Stimulated activated effector memory CD8-positive, alpha-beta T cell treated with anti-CD3 and anti-CD28 coated beads, Interleukin-12 subunit alpha, Interleukin-12 subunit beta, amount 100 ng/mL, for 72 hours (primary cell): ENCODE results near the gene STEAP3.

Experiments used
- ATAC-seq: fragments of 150-1000 bp; cut with Tn5 transposase; 2 replicates; pipeline ENCODE4 v1.10.0; 2021
- DNase-seq, 2 donors: peaks; one replicate each; pipeline ENCODE4 v3.0.0; 2021 to 2022; ENCODE audit warnings: low spot score in 2 of 2
- H3K27ac Mint-ChIP-seq: one replicate; pipeline ENCODE4 v1.8.0; 2022; ENCODE audit warnings: mild to moderate bottlenecking, mixed read lengths
- H3K36me3 Mint-ChIP-seq: one replicate; pipeline ENCODE4 v1.8.0; 2022; ENCODE audit warnings: mild to moderate bottlenecking, mixed read lengths
- H3K4me1 Mint-ChIP-seq: one replicate; pipeline ENCODE4 v1.8.0; 2022; ENCODE audit warnings: mixed read lengths
- H3K4me3 Mint-ChIP-seq: one replicate; pipeline ENCODE4 v1.8.0; 2022; ENCODE audit warnings: mild to moderate bottlenecking, mixed read lengths
- H3K9me3 Mint-ChIP-seq: one replicate; pipeline ENCODE4 v1.8.0; 2022; ENCODE audit warnings: mixed read lengths

Gene STEAP3

DNA sequence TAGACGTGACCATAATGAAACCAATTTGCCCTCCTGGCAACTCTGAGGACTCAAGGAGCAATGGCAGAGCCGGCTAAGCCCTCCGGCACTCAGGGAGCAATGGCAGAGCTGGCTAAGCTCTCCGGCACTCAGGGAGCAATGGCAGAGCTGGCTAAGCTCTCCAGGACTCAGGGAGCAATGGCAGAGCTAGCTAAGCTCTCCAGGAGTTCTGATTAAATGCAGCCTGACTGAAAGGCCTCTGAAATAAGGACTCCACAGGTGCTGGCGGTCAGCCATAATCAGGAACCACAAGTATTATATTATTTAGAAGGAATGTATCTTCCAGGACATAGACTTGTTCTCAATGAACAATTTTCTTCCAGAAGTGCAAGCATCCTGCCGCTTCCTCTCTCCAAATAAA lies 77.8 kb downstream of the STEAP3 start:
- Mint-ChIP-seq H3K36me3 (no peaks in the 10 kb centered on the region), H3K9me3 (no peaks in the 10 kb centered on the region), H3K4me1 (peaks cover 5% of the 10 kb centered on the region), H3K27ac (no peak overlapping the region), H3K4me3 (no peak overlapping the region)
- no peak for ATAC-seq
- DNase-seq, result no peak

DNA sequence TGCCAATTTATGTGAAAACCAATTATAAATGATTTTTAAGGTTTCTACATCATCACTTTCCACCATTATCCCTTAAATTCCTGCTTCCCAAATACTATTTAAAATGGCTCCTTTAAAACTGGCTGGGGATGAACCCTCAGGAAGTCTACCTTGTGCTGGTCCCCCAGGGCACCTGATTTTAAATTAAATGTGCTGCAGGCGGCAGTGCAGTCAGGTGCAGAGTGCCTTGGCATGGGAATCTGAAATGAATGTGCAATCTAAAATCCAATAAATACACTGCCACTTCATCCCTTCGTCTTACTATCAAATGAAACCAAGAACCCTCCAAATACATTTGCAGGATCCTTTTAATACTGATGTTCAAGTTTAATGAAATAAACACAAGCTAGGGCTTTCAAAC lies 81.2 kb downstream of the STEAP3 start:
- Mint-ChIP-seq H3K4me3 (no peak overlapping the region), H3K9me3 (no peaks in the 10 kb centered on the region), H3K36me3 (no peaks in the 10 kb centered on the region), H3K27ac (no peak overlapping the region), H3K4me1 (peaks cover 5% of the 10 kb centered on the region)
- no peak for ATAC-seq
- no peak for DNase-seq

DNA sequence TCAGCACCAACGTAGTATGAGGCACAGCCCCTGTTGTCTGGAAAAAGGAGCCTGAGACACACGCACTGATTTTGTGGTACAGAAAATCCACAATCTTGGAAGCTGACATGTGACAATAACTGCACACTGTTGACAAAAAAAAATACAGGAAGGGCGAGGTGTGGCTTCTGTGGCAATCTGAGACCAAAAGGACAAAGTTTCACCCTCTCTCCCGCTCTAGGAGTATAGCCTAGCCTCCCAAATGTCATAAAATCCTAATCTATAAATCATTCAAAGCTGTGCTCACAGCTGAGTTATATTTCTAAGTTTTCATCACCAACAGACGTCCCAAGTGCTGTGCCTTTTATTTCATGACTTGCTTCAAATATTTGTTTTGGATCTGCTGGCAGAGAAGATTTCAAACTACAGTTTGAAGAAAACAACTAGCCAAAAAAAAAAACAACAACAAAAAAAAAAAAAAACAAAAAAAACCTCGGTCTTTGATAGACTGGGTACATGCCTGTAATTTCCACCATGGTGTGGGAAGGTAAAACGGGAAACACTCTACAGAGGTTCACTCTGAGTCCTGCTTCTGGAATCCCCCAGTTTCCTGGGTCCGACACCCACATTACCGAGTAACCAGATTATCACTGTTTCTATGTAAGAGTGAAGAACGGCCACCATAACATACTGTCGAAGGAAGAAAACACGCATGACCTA lies 82.0 kb downstream of the STEAP3 start:
- Mint-ChIP-seq H3K4me1 (peaks cover 5% of the 10 kb centered on the region), H3K27ac (no peak overlapping the region), H3K9me3 (no peaks in the 10 kb centered on the region), H3K4me3 (no peak overlapping the region), H3K36me3 (no peaks in the 10 kb centered on the region)
- no peak for ATAC-seq
- DNase-seq, result no peak

DNA sequence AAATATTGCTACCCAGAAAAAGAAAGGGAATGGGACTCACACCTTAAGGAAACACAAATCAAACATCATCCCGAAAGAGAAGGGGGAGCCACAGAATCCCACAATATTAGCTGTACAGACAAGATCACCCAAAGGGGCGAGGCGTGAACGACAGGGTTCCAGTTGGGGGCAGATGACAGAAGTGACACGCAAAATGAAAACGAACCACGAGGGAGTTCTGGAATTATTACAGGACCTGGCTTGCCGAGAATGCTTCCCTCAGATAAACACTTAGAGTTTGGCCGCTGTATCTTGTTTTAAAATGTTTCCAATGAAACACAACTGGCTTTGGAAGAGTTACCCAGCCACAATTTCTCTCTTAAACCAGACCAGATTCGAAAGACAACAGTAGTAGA lies 82.6 kb downstream of the STEAP3 start:
- ATAC-seq (no peak), DNase-seq (no peak)
- Mint-ChIP-seq H3K27ac (no peak overlapping the region), H3K36me3 (no peaks in the 10 kb centered on the region), H3K4me1 (peaks cover 5% of the 10 kb centered on the region), H3K9me3 (no peaks in the 10 kb centered on the region), H3K4me3 (no peak overlapping the region)

DNA sequence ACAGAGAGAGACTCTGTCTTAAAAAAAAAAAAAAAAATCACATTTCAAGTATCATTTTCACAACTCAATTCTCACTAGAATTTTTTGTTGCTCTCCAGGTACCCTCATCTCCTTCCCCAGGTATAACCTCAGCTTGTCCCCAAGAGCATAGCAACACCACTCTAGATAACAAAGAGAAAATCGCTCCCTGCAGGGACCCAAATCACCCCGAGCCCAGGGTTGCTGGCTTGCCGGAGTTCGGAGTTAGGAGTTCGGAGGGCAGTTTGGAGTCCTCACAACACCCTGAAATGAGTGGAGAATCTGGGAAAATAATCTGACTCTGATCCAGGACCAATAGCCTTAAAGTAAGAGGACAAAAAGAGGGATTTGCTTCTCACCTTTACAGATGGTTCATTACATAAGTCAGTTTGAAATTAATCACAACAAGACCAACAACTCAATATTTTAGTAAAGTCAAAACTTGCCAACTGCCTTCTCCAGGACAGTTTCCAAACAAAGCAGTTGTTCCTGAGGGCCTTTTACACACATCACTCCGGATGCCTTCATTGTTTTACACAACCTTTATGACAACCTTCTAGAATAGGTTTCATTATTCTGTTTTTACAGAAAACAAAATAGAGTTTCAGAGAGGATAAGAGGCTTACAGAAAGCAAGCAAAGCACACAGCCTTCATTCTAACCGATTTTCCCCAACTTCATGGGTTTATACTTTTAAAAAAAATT lies 83.9 kb downstream of the STEAP3 start:
- Mint-ChIP-seq H3K4me3 (no peak overlapping the region), H3K36me3 (no peaks in the 10 kb centered on the region), H3K9me3 (no peaks in the 10 kb centered on the region), H3K4me1 (peaks cover 5% of the 10 kb centered on the region), H3K27ac (no peak overlapping the region)
- DNase-seq (no peak), ATAC-seq (no peak)

DNA sequence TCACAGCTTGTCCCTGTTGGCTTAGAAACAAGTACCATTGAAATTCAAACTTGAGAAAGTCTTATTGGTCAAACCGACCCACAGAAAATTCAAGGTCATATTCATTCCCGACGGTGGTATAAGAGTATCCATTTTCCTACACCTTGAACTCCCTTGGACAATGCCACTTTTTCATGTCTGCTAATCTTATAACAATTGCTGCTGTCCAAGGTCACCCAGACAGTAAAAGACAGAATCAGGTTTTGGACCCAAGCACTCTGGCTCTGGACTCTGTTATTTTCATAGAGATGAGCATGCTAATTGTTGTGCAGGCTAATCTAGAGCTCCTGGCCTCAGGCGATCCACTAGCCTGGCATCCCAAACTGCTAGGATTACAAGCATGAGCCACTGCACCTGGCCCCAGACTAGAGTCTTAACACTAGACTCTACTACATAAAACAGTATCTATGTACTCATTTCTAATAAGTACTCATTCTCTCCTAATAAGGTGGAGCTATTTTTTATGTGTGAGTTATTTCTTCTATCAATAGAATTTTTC lies 85.2 kb downstream of the STEAP3 start:
- Mint-ChIP-seq H3K4me3 (no peak overlapping the region), H3K36me3 (no peaks in the 10 kb centered on the region), H3K4me1 (peaks cover 5% of the 10 kb centered on the region), H3K9me3 (no peaks in the 10 kb centered on the region), H3K27ac (no peak overlapping the region)
- DNase-seq, result no peak
- ATAC-seq, result no peak

DNA sequence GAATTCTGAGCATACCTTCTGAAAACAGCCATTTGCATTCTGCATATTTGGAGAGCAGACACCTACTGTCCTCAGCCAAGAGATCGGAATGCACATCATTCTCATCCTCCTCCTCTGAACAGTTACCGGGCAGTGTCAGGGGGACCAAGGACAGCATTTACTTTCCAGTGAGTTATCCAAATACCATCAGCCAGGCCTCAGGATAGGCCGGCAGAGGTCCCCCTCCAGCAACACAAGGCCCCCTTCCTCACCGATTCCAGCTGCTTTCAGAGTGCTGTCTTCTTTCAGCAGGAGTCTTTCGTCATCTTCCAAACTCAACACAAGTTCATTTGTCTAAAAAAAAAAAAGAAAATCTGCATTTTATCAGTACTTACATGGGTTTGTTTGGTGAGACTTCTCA lies 87.7 kb downstream of the STEAP3 start:
- H3K4me3 Mint-ChIP-seq, result no peak overlapping the region
- H3K36me3 Mint-ChIP-seq, result no peaks in the 10 kb centered on the region
- no peaks in the 10 kb centered on the region for H3K9me3 Mint-ChIP-seq
- H3K27ac Mint-ChIP-seq, result no peak overlapping the region
- ATAC-seq, result no peak
- no peaks in the 10 kb centered on the region for H3K4me1 Mint-ChIP-seq
- DNase-seq, result no peak

DNA sequence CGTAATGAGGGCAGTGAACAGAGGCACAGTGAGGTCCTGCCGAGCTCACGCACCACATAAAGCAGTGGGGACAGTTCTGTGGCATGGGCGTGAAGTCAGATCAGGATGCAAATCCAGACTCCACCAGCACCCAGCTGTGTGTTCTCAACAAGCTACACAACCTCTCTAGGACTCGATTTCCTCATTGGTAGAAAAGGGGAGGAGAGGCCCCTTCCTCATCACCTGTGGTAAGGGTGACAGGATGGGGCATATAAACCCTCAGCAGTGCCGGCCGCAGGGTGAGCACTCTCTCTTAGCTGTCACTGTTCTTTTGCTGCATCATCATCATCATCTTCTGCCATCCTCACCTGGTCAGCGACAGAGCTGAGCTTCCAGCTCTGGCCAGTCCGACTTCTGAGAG lies 88.2 kb downstream of the STEAP3 start:
- ATAC-seq, result no peak
- H3K9me3 Mint-ChIP-seq, result no peaks in the 10 kb centered on the region
- no peak overlapping the region for H3K27ac Mint-ChIP-seq
- H3K36me3 Mint-ChIP-seq, result no peaks in the 10 kb centered on the region
- DNase-seq, result no peak
- H3K4me1 Mint-ChIP-seq, result no peaks in the 10 kb centered on the region
- H3K4me3 Mint-ChIP-seq, result no peak overlapping the region
